ENCODE data around the gene PLCG1. TPM values are rescaled to one million over a fixed set of nuclear protein-coding genes. Genes with fewer than 3 reads are reported as not detected.

The PLCG1 gene
- total and polyA plus RNA-seq, 10 donors: 28.0 to 144 (median 117) TPM

GRCh38 chr20:41202426-41202825 is 65.1 kb downstream of the PLCG1 start:
- H3K4me1 ChIP-seq: no peaks in the 10 kb centered on the region
- H3K27me3 ChIP-seq (replicated peaks in 1 of 7): no peaks in the 10 kb centered on the region
- no peak overlapping the region for H3K27ac ChIP-seq
- H3K9me3 ChIP-seq: peaks cover 0 to 26% (median 18%) of the 10 kb centered on the region in 8 donors
- intact Hi-C loops (cut with DNase I; ENCODE audit: low total_unique reads): no loop called here
- WGBS, 5 donors: 93 to 98% (median 97%) methylated on average over 10 of the region's 10 CpGs
- no peak overlapping the region for H3K4me3 ChIP-seq
- TF ChIP-seq POLR2AphosphoS5 (IDR thresholded peaks at IDR 0.05) (no peak), POLR2A (IDR thresholded peaks at IDR 0.05) (no peak), CTCF (IDR thresholded peaks at IDR 0.05 in 8 of 11, conservative IDR thresholded peaks at IDR 0.05 in 3 of 11) (no peak)
- peaks cover 0 to 52% (median 7%) of the 10 kb centered on the region in 6 donors for H3K36me3 ChIP-seq
- no peak for DNase-seq

- Histone ChIP-seq H3K36me3 (peaks cover 0 to 52% (median 7%) of the 10 kb centered on the region in 6 donors), H3K4me3 (no peak overlapping the region), H3K9me3 (peaks cover 0 to 16% (median 11%) of the 10 kb centered on the region in 8 donors), H3K27me3 (replicated peaks in 1 of 7) (no peaks in the 10 kb centered on the region), H3K27ac (no peak overlapping the region), H3K4me1 (no peaks in the 10 kb centered on the region)
- WGBS, 5 donors: 93 to 97% (median 96%) methylated on average over 7 to 9 of the region's 9 CpGs
- no peak for TF ChIP-seq POLR2AphosphoS5 (IDR thresholded peaks at IDR 0.05)
- TF ChIP-seq POLR2A (IDR thresholded peaks at IDR 0.05): no peak
- TF ChIP-seq CTCF (IDR thresholded peaks at IDR 0.05 in 8 of 11, conservative IDR thresholded peaks at IDR 0.05 in 3 of 11): no peak
- no peak for DNase-seq
- intact Hi-C loops (cut with DNase I; ENCODE audit: low total_unique reads): no loop called here
Observed at GRCh38 chr20:41203660-41204059, 66.3 kb downstream of the PLCG1 start.

- peaks cover 0 to 50% (median 7%) of the 10 kb centered on the region in 6 donors for H3K36me3 ChIP-seq
- H3K4me1 ChIP-seq: no peaks in the 10 kb centered on the region
- intact Hi-C loops (cut with DNase I; ENCODE audit: low total_unique reads): no loop called here
- no peak overlapping the region for H3K27ac ChIP-seq
- WGBS, 5 donors: 92 to 100% (median 93%) methylated on average over 8 of the region's 8 CpGs
- no peak for TF ChIP-seq CTCF (IDR thresholded peaks at IDR 0.05 in 8 of 11, conservative IDR thresholded peaks at IDR 0.05 in 3 of 11)
- no peak for TF ChIP-seq POLR2A (IDR thresholded peaks at IDR 0.05)
- TF ChIP-seq POLR2AphosphoS5 (IDR thresholded peaks at IDR 0.05): no peak
- H3K4me3 ChIP-seq: no peak overlapping the region
- H3K9me3 ChIP-seq: peaks cover 0 to 7% (median 2%) of the 10 kb centered on the region in 8 donors
- H3K27me3 ChIP-seq (replicated peaks in 1 of 7): no peaks in the 10 kb centered on the region
- no peak for DNase-seq
Observed at GRCh38 chr20:41204304-41205265, 67.2 kb downstream of the PLCG1 start.

GRCh38 chr20:41205313-41205712 is 68.0 kb downstream of the PLCG1 start:
- Histone ChIP-seq H3K27me3 (replicated peaks in 1 of 7) (no peaks in the 10 kb centered on the region), H3K27ac (no peak overlapping the region), H3K4me3 (no peak overlapping the region), H3K4me1 (no peaks in the 10 kb centered on the region), H3K36me3 (peaks cover 0 to 42% (median 7%) of the 10 kb centered on the region in 6 donors), H3K9me3 (no peaks in the 10 kb centered on the region)
- TF ChIP-seq POLR2A (IDR thresholded peaks at IDR 0.05): no peak
- no peak for TF ChIP-seq CTCF (IDR thresholded peaks at IDR 0.05 in 8 of 11, conservative IDR thresholded peaks at IDR 0.05 in 3 of 11)
- TF ChIP-seq POLR2AphosphoS5 (IDR thresholded peaks at IDR 0.05): no peak
- intact Hi-C loops (cut with DNase I; ENCODE audit: low total_unique reads): no loop called here
- DNase-seq: no peak
- WGBS, 5 donors: 93 to 98% (median 95%) methylated on average over 10 to 11 of the region's 11 CpGs
